MM.1S (cell line): ENCODE measurements around the gene CARD11.

Source experiments
- DNase-seq: peaks from one replicate; pipeline ENCODE4 v3.0.0-alpha.2; 2015
- H2AFZ ChIP-seq: fragments of 300-600 bp; sonication (generic); 2 replicates; pipeline ENCODE4 v1.6.0; 2016; ENCODE audit warnings: antibody characterized with exemption, low read length
- H3F3A ChIP-seq: fragments of 300-600 bp; sonication (generic); 2 replicates; pipeline ENCODE4 v1.6.1; 2016; ENCODE audit warnings: mild to moderate bottlenecking, antibody characterized with exemption, low read length, moderate library complexity, mixed read lengths; ENCODE audit not compliant: insufficient read depth
- H3K27ac ChIP-seq: fragments of 300-600 bp; sonication (generic); 2 replicates; pipeline ENCODE4 v1.5.1; 2016; ENCODE audit warnings: mild to moderate bottlenecking, low read length
- H3K27me3 ChIP-seq: fragments of 300-600 bp; sonication (generic); replicated peaks from 2 replicates; pipeline ENCODE4 v1.6.0; 2016; ENCODE audit warnings: low read length; ENCODE audit not compliant: insufficient read depth
- H3K36me3 ChIP-seq: fragments of 300-600 bp; sonication (generic); replicated peaks from 2 replicates; pipeline ENCODE4 v1.6.1; 2016; ENCODE audit warnings: mild to moderate bottlenecking, low read length, mixed read lengths; ENCODE audit not compliant: insufficient read depth
- H3K4me1 ChIP-seq: fragments of 300-600 bp; sonication (generic); 2 replicates; pipeline ENCODE4 v1.6.1; 2016; ENCODE audit warnings: low read length, mixed read lengths
- H3K4me2 ChIP-seq: fragments of 300-600 bp; sonication (generic); 2 replicates; pipeline ENCODE4 v1.6.0; 2016; ENCODE audit warnings: low read depth, low read length
- H3K4me3 ChIP-seq: fragments of 300-600 bp; sonication (generic); 2 replicates; pipeline ENCODE4 v1.5.1; 2016; ENCODE audit warnings: low read length, mixed read lengths
- H3K79me2 ChIP-seq: fragments of 300-600 bp; sonication (generic); 2 replicates; pipeline ENCODE4 v1.6.1; 2016; ENCODE audit warnings: mixed run types, low read length, mixed read lengths
- H3K9ac ChIP-seq: fragments of 300-600 bp; sonication (generic); 2 replicates; pipeline ENCODE4 v1.6.1; 2016; ENCODE audit warnings: low read length, mixed read lengths
- H3K9me2 ChIP-seq: fragments of 300-600 bp; sonication (generic); replicated peaks from 2 replicates; pipeline ENCODE4 v1.6.1; 2016; ENCODE audit warnings: mild to moderate bottlenecking, low read length, mixed read lengths; ENCODE audit not compliant: insufficient read depth
- H3K9me3 ChIP-seq: fragments of 300-600 bp; sonication (generic); replicated peaks from 2 replicates; pipeline ENCODE4 v1.6.1; 2016; ENCODE audit warnings: mild to moderate bottlenecking, low read length, mixed read lengths; ENCODE audit not compliant: insufficient read depth
- H4K20me1 ChIP-seq: fragments of 300-600 bp; sonication (generic); 2 replicates; pipeline ENCODE4 v1.6.1; 2016; ENCODE audit warnings: mild to moderate bottlenecking, low read length, moderate library complexity, mixed read lengths; ENCODE audit not compliant: insufficient read depth
- EZH2 ChIP-seq: fragments of 300-600 bp; sonication (generic); optimal IDR thresholded peaks from 2 replicates; pipeline ENCODE3; 2017; ENCODE audit warnings: low read depth, mild to moderate bottlenecking, antibody characterized with exemption, low read length, mixed read lengths
- EZH2phosphoT487 ChIP-seq: fragments of 300-600 bp; sonication (generic); IDR thresholded peaks from 2 replicates; pipeline ENCODE4 v1.6.1; 2018; ENCODE audit warnings: antibody characterized with exemption, low read length
- TF ChIP-seq, protein P1 (sequence below): fragments of 300-600 bp; sonication (generic); IDR thresholded peaks from 2 replicates; pipeline ENCODE4 v1.5.1; 2016; ENCODE audit warnings: antibody characterized with exemption, low read length, mixed read lengths

CARD11 gene

DNA sequence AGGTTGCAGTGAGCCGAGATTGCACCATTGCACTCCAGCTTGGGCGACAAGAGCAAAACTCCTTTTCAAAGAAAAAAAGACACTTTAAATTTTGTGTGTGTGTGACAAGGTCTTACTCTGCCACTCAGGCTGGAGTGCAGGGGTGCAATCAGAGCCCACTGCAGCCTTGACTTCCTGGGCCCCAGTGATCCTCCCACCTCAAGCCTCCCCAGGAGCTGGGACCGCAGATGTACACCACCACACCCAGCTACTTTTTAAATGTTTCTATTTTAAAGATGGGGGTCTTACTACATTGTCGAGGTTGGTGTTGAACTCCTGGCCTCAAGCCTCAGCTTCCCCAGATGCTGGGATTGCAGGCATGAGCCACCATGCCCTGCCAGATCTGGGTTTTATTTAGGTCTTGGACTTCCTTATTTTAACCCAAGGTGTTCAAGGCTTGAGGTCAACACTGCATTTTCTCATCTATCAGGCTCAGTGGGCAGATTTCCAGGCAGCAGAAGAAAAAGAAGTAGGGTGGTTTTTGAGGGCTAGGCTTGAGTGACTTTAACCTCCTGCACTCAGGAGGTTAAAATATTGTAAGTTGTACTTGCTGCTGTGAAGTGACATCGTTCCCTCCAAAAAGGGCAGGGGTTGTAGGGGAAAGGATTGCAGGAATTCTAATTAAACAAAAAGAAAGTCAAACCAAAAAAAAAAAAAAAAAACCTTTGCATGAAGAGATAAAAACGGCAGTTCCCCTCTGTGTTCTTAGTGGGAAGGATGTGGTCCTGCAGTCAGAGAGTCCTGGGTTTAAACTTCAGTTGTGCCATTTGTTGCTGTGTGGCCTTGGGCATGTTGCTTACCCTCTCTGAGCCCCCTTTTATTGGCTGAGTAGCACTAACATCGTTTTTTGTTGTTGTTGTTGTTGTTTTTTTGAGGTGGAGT, 71.5 kb downstream of the CARD11 start:
- no peak for TF ChIP-seq EZH2
- no peak for TF ChIP-seq EZH2phosphoT487
- TF ChIP-seq, protein P1, sequence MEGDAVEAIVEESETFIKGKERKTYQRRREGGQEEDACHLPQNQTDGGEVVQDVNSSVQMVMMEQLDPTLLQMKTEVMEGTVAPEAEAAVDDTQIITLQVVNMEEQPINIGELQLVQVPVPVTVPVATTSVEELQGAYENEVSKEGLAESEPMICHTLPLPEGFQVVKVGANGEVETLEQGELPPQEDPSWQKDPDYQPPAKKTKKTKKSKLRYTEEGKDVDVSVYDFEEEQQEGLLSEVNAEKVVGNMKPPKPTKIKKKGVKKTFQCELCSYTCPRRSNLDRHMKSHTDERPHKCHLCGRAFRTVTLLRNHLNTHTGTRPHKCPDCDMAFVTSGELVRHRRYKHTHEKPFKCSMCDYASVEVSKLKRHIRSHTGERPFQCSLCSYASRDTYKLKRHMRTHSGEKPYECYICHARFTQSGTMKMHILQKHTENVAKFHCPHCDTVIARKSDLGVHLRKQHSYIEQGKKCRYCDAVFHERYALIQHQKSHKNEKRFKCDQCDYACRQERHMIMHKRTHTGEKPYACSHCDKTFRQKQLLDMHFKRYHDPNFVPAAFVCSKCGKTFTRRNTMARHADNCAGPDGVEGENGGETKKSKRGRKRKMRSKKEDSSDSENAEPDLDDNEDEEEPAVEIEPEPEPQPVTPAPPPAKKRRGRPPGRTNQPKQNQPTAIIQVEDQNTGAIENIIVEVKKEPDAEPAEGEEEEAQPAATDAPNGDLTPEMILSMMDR: no peak
- no peaks in the 10 kb centered on the region for H3K4me1 ChIP-seq
- no peaks in the 10 kb centered on the region for H3K27me3 ChIP-seq
- H3K36me3 ChIP-seq: no peaks in the 10 kb centered on the region
- no peak for DNase-seq
- H2AFZ ChIP-seq: no peak overlapping the region
- no peaks in the 10 kb centered on the region for H3F3A ChIP-seq
- no peak overlapping the region for H3K9ac ChIP-seq
- H3K79me2 ChIP-seq: no peaks in the 10 kb centered on the region
- H3K4me3 ChIP-seq: no peak overlapping the region
- no peaks in the 10 kb centered on the region for H4K20me1 ChIP-seq
- H3K4me2 ChIP-seq: no peak overlapping the region
- no peak overlapping the region for H3K27ac ChIP-seq
- no peaks in the 10 kb centered on the region for H3K9me3 ChIP-seq
- no peaks in the 10 kb centered on the region for H3K9me2 ChIP-seq

DNA sequence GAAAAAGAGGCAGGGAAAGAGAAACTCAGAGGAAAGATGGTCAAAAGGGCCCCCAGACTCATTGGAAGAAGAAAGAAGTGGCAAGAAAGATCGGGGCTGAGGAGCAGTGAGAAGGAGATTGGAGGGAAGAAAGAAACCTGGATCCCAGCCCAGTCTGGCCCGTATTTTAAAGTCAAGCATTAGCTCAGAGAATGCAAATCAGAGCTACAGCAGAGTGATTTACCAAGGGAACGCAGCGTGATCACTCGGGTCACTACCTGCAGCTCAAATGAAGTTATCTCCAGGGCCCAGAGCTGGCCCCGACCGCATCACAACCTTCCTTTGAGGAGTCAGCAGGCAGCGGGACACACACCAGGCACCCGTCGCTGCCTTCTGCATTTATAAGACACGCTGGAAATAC, 72.8 kb downstream of the CARD11 start:
- Histone ChIP-seq H3F3A (no peaks in the 10 kb centered on the region), H3K27me3 (no peaks in the 10 kb centered on the region), H4K20me1 (no peaks in the 10 kb centered on the region), H3K4me3 (no peak overlapping the region), H2AFZ (no peak overlapping the region), H3K4me2 (no peak overlapping the region), H3K27ac (no peak overlapping the region), H3K79me2 (no peaks in the 10 kb centered on the region), H3K9ac (no peak overlapping the region), H3K4me1 (no peaks in the 10 kb centered on the region), H3K9me2 (no peaks in the 10 kb centered on the region), H3K36me3 (no peaks in the 10 kb centered on the region), H3K9me3 (no peaks in the 10 kb centered on the region)
- TF ChIP-seq, protein P1: no peak
- no peak for DNase-seq

DNA sequence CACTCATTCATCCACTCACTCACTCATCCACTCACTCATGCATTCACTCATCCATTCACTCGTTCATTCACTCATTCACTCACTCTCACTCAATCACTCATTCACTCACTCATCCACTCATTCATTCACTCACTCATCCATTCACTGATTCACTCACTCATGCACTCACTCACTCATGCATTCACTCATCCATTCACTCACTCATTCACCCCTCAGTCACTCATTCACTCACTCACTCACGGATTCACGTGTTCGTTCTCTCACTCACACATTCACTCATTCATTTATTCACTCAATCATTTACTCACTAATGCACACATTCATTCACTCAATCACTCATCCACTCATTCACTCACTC, 73.4 kb downstream of the CARD11 start:
- no peaks in the 10 kb centered on the region for H3K9me3 ChIP-seq
- no peak overlapping the region for H3K9ac ChIP-seq
- no peaks in the 10 kb centered on the region for H3F3A ChIP-seq
- no peaks in the 10 kb centered on the region for H3K27me3 ChIP-seq
- no peak overlapping the region for H2AFZ ChIP-seq
- H3K9me2 ChIP-seq: no peaks in the 10 kb centered on the region
- H3K79me2 ChIP-seq: no peaks in the 10 kb centered on the region
- no peaks in the 10 kb centered on the region for H3K36me3 ChIP-seq
- H4K20me1 ChIP-seq: no peaks in the 10 kb centered on the region
- H3K4me1 ChIP-seq: no peaks in the 10 kb centered on the region
- no peak for DNase-seq
- TF ChIP-seq, protein P1: no peak
- TF ChIP-seq EZH2 (no peak), EZH2phosphoT487 (no peak)
- H3K4me3 ChIP-seq: no peak overlapping the region
- no peak overlapping the region for H3K27ac ChIP-seq
- no peak overlapping the region for H3K4me2 ChIP-seq
